ENCODE measurements around the gene OBSCN. TPM values are rescaled to one million over a fixed set of nuclear protein-coding genes. Genes with fewer than 3 reads are reported as not detected.

OBSCN gene
- total and polyA plus RNA-seq, 11 donors = 155 to 524 (median 354) TPM

GRCh38 chr1:228416217-228416933 lies 208.5 kb downstream of the OBSCN start, which contains the start of gene TRIM17:
Gene TRIM17 (minus strand): TSS chr1:228416861. CDS start chr1:228415072, 1,789 bp downstream.
- peak within 1 kb of the TSS in 1 of 12 donors; percentile 9 for H3K27ac ChIP-seq
- H3K27me3 ChIP-seq = peaks cover 0 to 37% (median 26%) of the 10 kb centered on the region in 9 donors
- H3K4me3 ChIP-seq = peak within 1 kb of the TSS; percentile 15 to 56 (median 50)
- 1 to 3% (median 1%) methylated on average over 26 to 59 of the region's 59 CpGs for WGBS, 4 donors
- ATAC-seq (peak in 3 of 4 donors; percentile 48 to 58 (median 49)), DNase-seq (no peak)
- TF ChIP-seq POLR2A (IDR thresholded peaks at IDR 0.05) (no peak), CTCF (IDR thresholded peaks at IDR 0.05) (peak in 8 of 12 donors; percentile 10 to 44 (median 20))
- intact Hi-C loops (cut with DNase I) = no loop called here
- H3K36me3 ChIP-seq = no peaks in the 10 kb centered on the region
- peaks cover 3 to 22% (median 13%) of the 10 kb centered on the region in 12 donors for H3K4me1 ChIP-seq
- H3K9me3 ChIP-seq = no peaks in the 10 kb centered on the region

- WGBS, 4 donors = 33 to 40% (median 36%) methylated on average over 12 of the region's 12 CpGs
- peak overlapping the region in 2 of 12 donors; percentile 46 to 50 for H3K4me3 ChIP-seq
Observed at GRCh38 chr1:228417061-228417460, 209.2 kb downstream of the OBSCN start.

GRCh38 chr1:228417483-228418203 lies 209.8 kb downstream of the OBSCN start:
- Histone ChIP-seq H3K4me1 (peaks cover 3 to 22% (median 13%) of the 10 kb centered on the region in 12 donors), H3K27me3 (peaks cover 0 to 37% (median 26%) of the 10 kb centered on the region in 9 donors), H3K27ac (no peak overlapping the region), H3K9me3 (no peaks in the 10 kb centered on the region), H3K36me3 (no peaks in the 10 kb centered on the region), H3K4me3 (no peak overlapping the region)
- DNase-seq = no peak
- 83 to 93% (median 86%) methylated on average over 7 of the region's 7 CpGs for WGBS, 4 donors
- TF ChIP-seq POLR2A (IDR thresholded peaks at IDR 0.05) = no peak
- no peak for TF ChIP-seq CTCF (IDR thresholded peaks at IDR 0.05)
- intact Hi-C loops (cut with DNase I) = no loop called here
- ATAC-seq = peak in 2 of 4 donors; percentile 8 to 19

More at GRCh38 chr1:228417061-228417460, 209.2 kb downstream of the OBSCN start:
- H3K9me3 ChIP-seq = no peaks in the 10 kb centered on the region
- H3K27me3 ChIP-seq = peaks cover 0 to 37% (median 26%) of the 10 kb centered on the region in 9 donors
- peaks cover 3 to 22% (median 13%) of the 10 kb centered on the region in 12 donors for H3K4me1 ChIP-seq
- DNase-seq (no peak), ATAC-seq (no peak)
- no peak overlapping the region for H3K27ac ChIP-seq
- intact Hi-C loops (cut with DNase I) = no loop called here
- H3K36me3 ChIP-seq = no peaks in the 10 kb centered on the region
- TF ChIP-seq POLR2A (IDR thresholded peaks at IDR 0.05) (no peak), CTCF (IDR thresholded peaks at IDR 0.05) (no peak)

Data from heart left ventricle (tissue), 16 donors.